SH-SY5Y (cell line): ENCODE measurements around the gene HIVEP3.

ENCODE experiments used
- GATA2 ChIP-seq: IDR thresholded peaks from 2 replicates; pipeline ENCODE4 v1.6.1; 2011; ENCODE audit warnings: mild to moderate bottlenecking, low read depth, low read length
- GATA3 ChIP-seq: IDR thresholded peaks from 2 replicates; pipeline ENCODE4 v1.6.1; 2011; ENCODE audit warnings: low read depth, mild to moderate bottlenecking, low read length, moderate library complexity

- no peak for TF ChIP-seq GATA3
- TF ChIP-seq GATA2 = peak; percentile 72
These were observed 27.9 kb downstream of the HIVEP3 start for GRCh38 chr1:41890825-41891198.
